Mesodermal cell (in vitro differentiated cells): ENCODE data around the gene RGL2.
"Not testable (repeated sequence)": the region's sequence is repeated elsewhere in the genome, so short reads cannot be mapped to it uniquely, and the experiment has no call there.

Source experiments
- H3K27ac ChIP-seq: 2 replicates; pipeline ENCODE4 v1.7.0; 2013; ENCODE audit warnings: mild to moderate bottlenecking, low read depth, low read length, moderate library complexity; ENCODE audit not compliant: severe bottlenecking
- H3K36me3 ChIP-seq: 2 replicates; pipeline ENCODE4 v1.7.1; 2013; ENCODE audit warnings: mild to moderate bottlenecking, low read length, moderate library complexity; ENCODE audit not compliant: control insufficient read depth, insufficient read depth
- H3K4me1 ChIP-seq: one replicate; pipeline ENCODE4 v1.7.1; 2013; ENCODE audit warnings: mild to moderate bottlenecking, low read length; ENCODE audit not compliant: insufficient read depth, control insufficient read depth, poor library complexity, severe bottlenecking
- H3K4me3 ChIP-seq: 2 replicates; pipeline ENCODE4 v1.7.0; 2013; ENCODE audit warnings: low read length, control low read depth, mild to moderate bottlenecking; ENCODE audit not compliant: insufficient read depth, poor library complexity, severe bottlenecking; ENCODE audit errors: extremely low read depth
- H3K9me3 ChIP-seq: 2 replicates; pipeline ENCODE4 v1.7.1; 2013; ENCODE audit warnings: mild to moderate bottlenecking, low read length, moderate library complexity; ENCODE audit not compliant: control insufficient read depth
- WGBS, 2 experiments: methylation state at CpG; one replicate each; pipeline ENCODE4 v1.1.5; 2013; ENCODE audit warnings: missing lambda C conversion rate in 2 of 2; ENCODE audit not compliant: insufficient coverage in 2 of 2; 5-methylcytosine and 5-hydroxymethylcytosine counted together

The RGL2 gene

GRCh38 chr6:33278810-33279209 lies 19.9 kb downstream of the RGL2 start:
- H3K36me3 ChIP-seq, result peaks cover 83% of the 10 kb centered on the region
- H3K9me3 ChIP-seq, result no peaks in the 10 kb centered on the region
- H3K27ac ChIP-seq, result no peak overlapping the region
- 90 to 100% methylated on average over 1 to 2 of the region's 3 CpGs for WGBS, 2 experiments
- no peak overlapping the region for H3K4me3 ChIP-seq
- peaks cover 25% of the 10 kb centered on the region for H3K4me1 ChIP-seq

- Histone ChIP-seq H3K27ac (no peak overlapping the region), H3K36me3 (peaks cover 83% of the 10 kb centered on the region)
Observed at GRCh38 chr6:33278392-33278741, 20.4 kb downstream of the RGL2 start.

GRCh38 chr6:33277663-33278391 lies 20.9 kb downstream of the RGL2 start:
- H3K4me3 ChIP-seq, result peak overlapping the region; percentile 49

More at GRCh38 chr6:33278392-33278741, 20.4 kb downstream of the RGL2 start:
- 89 to 97% methylated on average over 6 of the region's 9 CpGs for WGBS, 2 experiments
- no peaks in the 10 kb centered on the region for H3K9me3 ChIP-seq
- H3K4me3 ChIP-seq, result no peak overlapping the region
- peaks cover 25% of the 10 kb centered on the region for H3K4me1 ChIP-seq

GRCh38 chr6:33276864-33277662 lies 21.7 kb downstream of the RGL2 start, which contains the start of gene B3GALT4:
B3GALT4 (plus strand) TSS chr6:33277123; CDS start chr6:33277420, 297 bp downstream.
- Histone ChIP-seq H3K27ac (peak within 1 kb of the TSS; percentile 79), H3K36me3 (peaks cover 82% of the 10 kb centered on the region), H3K4me1 (peaks cover 25% of the 10 kb centered on the region), H3K4me3 (peak within 1 kb of the TSS; percentile 49), H3K9me3 (no peaks in the 10 kb centered on the region)
- 1 to 2% methylated on average over 52 to 76 of the region's 80 CpGs for WGBS, 2 experiments

More at GRCh38 chr6:33277663-33278391, 20.9 kb downstream of the RGL2 start:
- peak overlapping the region; percentile 79 for H3K27ac ChIP-seq
- WGBS, 2 experiments, result 60 to 62% methylated on average over 32 to 39 of the region's 39 CpGs
- H3K36me3 ChIP-seq, result peaks cover 84% of the 10 kb centered on the region
- no peaks in the 10 kb centered on the region for H3K9me3 ChIP-seq
- H3K4me1 ChIP-seq, result peaks cover 25% of the 10 kb centered on the region

- Histone ChIP-seq H3K4me1 (peaks cover 25% of the 10 kb centered on the region), H3K27ac (peak overlapping the region; percentile 79), H3K36me3 (peaks cover 77% of the 10 kb centered on the region), H3K9me3 (no peaks in the 10 kb centered on the region), H3K4me3 (peak overlapping the region; percentile 49)
Observed at GRCh38 chr6:33276581-33276863, 22.2 kb downstream of the RGL2 start.

- peaks cover 72% of the 10 kb centered on the region for H3K36me3 ChIP-seq
- H3K27ac ChIP-seq, result peak overlapping the region; percentile 79
Observed at GRCh38 chr6:33275795-33276580, 22.8 kb downstream of the RGL2 start.

GRCh38 chr6:33273924-33274902 lies 24.5 kb downstream of the RGL2 start:
- Histone ChIP-seq H3K27ac (no peak overlapping the region), H3K4me3 (peak overlapping the region; percentile 69), H3K4me1 (peaks cover 25% of the 10 kb centered on the region), H3K36me3 (peaks cover 64% of the 10 kb centered on the region), H3K9me3 (no peaks in the 10 kb centered on the region)
- WGBS, 2 experiments, result 71 to 84% methylated on average over 6 to 10 of the region's 14 CpGs

More at GRCh38 chr6:33275795-33276580, 22.8 kb downstream of the RGL2 start:
- Histone ChIP-seq H3K4me1 (peaks cover 25% of the 10 kb centered on the region), H3K4me3 (peak overlapping the region; percentile 49)
- WGBS, 2 experiments, result 74 to 83% methylated on average over 7 of the region's 16 CpGs
- H3K9me3 ChIP-seq, result not testable (repeated sequence)

GRCh38 chr6:33273129-33273923 lies 25.4 kb downstream of the RGL2 start:
- 36 to 75% methylated on average over 5 to 6 of the region's 11 CpGs for WGBS, 2 experiments
- Histone ChIP-seq H3K9me3 (no peaks in the 10 kb centered on the region), H3K36me3 (peaks cover 65% of the 10 kb centered on the region), H3K4me1 (peaks cover 25% of the 10 kb centered on the region), H3K4me3 (peak overlapping the region; percentile 69), H3K27ac (peak overlapping the region; percentile 43)

GRCh38 chr6:33272275-33273128 lies 26.2 kb downstream of the RGL2 start:
- H3K36me3 ChIP-seq, result peaks cover 68% of the 10 kb centered on the region
- WGBS, 2 experiments, result 0% methylated on average over 2 to 15 of the region's 22 CpGs
- peaks cover 21% of the 10 kb centered on the region for H3K4me1 ChIP-seq
- H3K9me3 ChIP-seq, result no peaks in the 10 kb centered on the region
- H3K4me3 ChIP-seq, result peak overlapping the region; percentile 69
- H3K27ac ChIP-seq, result peak overlapping the region; percentile 94
